M059J (cell line): ENCODE data around the gene DLK2. TPM values are rescaled to one million over a fixed set of nuclear protein-coding genes. Genes with fewer than 3 reads are reported as not detected.
"Not testable (repeated sequence)": the region's sequence is repeated elsewhere in the genome, so short reads cannot be mapped to it uniquely, and the experiment has no call there.

Source experiments
- DNase-seq: peaks from one replicate; pipeline ENCODE4 v3.0.0-alpha.2; 2012; ENCODE audit warnings: low read depth
- total RNA-seq: library from RNA; depleted of rRNA; stranded (reverse); fragments of >200 nt; shearing (Covaris generic); gene quantifications from 2 replicates; pipeline ENCODE4 v1.2.3, GENCODE V29; 2014; rRNA removed

The DLK2 gene
- 1.3 and 3.4 TPM in 2 replicates for total RNA-seq

- peak; percentile 38 for DNase-seq
Observed at GRCh38 chr6:43455531-43456428, at the start of gene DLK2. TSS of gene DLK2 (minus strand) at chr6:43455548. CDS start at chr6:43454825, 723 bp downstream.

GRCh38 chr6:43503443-43503842 lies 48.1 kb upstream of the DLK2 start:
- DNase-seq, result no peak

- no peak for DNase-seq
Observed at GRCh38 chr6:43502666-43503065, 47.3 kb upstream of the DLK2 start.

GRCh38 chr6:43500921-43501320 lies 45.6 kb upstream of the DLK2 start:
- no peak for DNase-seq

DNA sequence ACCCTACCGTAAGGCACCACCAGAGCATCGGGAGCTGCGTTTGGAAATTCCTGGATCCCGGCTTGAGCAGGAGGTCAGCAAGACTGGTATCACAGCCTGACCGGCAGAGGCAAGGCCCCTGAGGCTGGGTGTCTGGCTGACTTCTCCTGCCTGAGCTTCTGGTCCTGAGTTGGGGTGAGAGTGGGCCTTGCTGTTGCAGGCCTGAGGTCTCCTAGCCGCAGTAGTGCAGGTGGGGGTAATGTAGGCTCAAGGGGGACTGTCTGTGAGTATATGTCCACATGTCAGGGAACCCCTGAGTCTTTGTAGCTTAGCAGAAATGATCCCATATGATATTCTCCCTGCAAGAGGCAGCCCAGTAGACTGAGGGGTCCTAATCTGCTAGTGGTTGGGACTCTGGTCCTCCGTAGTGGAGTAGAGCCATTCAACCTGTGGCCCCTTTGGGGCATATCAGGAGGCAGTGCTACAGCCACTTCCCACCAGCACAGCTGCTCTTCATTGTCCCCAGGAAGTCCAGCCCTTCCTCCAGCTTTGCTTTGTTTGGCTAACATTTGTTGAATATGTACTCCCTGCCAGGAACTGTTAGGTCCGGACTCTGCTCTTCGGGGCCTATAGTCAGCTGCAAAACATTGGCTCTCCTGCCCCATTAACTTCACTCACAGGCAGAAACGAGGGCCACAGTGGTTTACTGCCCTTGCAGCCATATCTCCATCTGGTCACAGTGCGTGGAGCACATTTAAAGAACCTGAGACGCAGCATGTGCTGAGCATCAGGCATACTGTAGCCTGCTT lies 43.9 kb upstream of the DLK2 start:
- no peak for DNase-seq

DNA sequence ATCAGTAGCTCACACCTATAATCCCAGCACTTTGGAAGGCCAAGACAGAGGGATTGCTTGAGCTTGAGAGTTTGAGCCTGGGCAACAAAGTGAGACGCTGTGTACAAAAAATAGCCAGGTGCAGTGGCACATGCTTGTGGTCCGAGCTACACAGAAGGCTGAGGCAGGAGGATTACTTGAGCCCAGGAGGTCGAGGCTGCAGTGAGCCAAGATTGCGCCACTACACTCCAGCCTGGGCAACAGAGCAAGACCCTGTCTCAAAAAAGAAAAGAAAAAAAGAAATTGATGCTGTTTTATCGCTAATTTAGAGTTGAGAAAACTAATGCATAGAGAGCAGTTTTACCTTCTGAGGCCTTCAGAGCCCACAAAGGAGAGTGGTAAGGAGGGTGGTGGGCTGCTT lies 42.9 kb upstream of the DLK2 start:
- DNase-seq, result not testable (repeated sequence)

GRCh38 chr6:43497689-43498088 lies 42.3 kb upstream of the DLK2 start:
- DNase-seq, result no peak

DNA sequence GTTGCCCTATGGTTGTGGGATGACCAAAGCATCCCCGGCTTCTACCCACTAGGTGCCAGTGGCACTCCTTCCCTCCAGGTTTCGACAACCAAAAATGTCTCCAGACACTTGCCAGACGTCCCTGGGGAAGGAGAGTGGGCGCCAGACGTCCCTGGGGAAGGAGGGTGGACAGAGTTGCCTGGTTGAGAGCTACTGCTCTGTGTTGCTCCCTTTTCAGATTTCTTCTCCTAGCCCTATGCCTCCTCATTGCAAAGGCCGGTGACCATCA lies 41.7 kb upstream of the DLK2 start:
- no peak for DNase-seq

DNA sequence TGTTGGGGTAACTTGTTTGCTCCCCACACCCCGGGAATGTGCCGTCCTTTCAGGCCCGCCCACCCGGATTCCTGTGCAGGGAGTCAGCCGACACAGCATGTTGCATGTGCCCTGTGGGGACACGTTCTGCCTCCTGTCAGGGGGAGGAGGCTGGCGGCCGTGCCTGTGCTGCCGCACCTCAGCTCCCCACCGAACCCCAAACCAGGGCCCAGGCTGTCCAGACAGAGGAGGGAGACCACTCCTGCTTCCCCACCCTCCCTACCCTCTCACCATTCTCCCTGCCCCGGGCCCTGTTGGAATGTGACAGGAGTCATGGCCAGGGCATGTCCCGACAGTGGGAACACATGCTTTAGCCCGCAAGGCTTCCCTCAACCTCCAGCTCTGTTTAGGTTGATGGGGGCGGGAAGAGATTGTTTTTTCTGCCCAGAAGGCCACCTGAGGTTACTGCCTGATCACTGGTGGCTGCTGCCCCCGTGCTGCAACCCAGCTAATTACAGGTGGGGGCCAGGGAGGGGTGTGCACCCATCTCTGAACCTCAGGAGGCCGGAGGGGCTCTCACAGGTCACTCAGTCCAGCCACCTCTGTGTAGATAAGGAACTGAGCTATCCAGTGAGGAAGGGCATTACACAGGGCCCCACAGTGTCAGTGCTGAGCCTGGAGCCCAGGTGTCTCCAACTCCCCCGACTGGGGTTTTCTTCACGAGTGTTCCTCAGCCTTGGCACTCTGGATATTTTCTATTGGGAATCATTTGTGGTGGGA lies 41.2 kb upstream of the DLK2 start:
- peak; percentile 40 for DNase-seq

GRCh38 chr6:43495409-43495941 lies 40.1 kb upstream of the DLK2 start:
- peak; percentile 57 for DNase-seq

DNA sequence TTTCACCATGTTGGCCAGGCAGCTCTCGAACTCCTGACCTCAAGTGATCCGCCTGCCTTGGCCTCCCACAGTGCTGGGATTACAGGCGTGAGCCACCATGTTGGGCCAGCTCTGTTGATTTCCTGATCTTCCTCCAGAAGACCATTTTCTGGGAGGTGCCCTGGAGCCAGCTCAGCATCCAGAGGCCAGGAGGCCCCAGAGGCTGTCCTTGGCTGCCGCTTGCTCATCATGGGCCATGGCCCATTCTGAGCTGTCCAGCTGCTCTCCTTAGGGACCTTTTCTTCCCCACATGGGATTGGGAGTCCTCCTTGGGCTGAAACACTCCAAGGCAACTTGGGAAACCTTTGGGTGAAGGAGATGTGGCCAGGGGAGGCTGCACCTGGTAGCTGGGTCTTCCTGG lies 39.4 kb upstream of the DLK2 start:
- DNase-seq, result no peak

- no peak for DNase-seq
Observed at GRCh38 chr6:43494321-43494720, 39.0 kb upstream of the DLK2 start.

GRCh38 chr6:43493833-43494232 lies 38.5 kb upstream of the DLK2 start:
- DNase-seq, result no peak

- DNase-seq, result no peak
Observed at GRCh38 chr6:43493230-43493629, 37.9 kb upstream of the DLK2 start.

GRCh38 chr6:43492673-43493072 lies 37.3 kb upstream of the DLK2 start:
- no peak for DNase-seq

- peak; percentile 70 for DNase-seq
Observed at GRCh38 chr6:43491750-43492661, 36.7 kb upstream of the DLK2 start.

DNA sequence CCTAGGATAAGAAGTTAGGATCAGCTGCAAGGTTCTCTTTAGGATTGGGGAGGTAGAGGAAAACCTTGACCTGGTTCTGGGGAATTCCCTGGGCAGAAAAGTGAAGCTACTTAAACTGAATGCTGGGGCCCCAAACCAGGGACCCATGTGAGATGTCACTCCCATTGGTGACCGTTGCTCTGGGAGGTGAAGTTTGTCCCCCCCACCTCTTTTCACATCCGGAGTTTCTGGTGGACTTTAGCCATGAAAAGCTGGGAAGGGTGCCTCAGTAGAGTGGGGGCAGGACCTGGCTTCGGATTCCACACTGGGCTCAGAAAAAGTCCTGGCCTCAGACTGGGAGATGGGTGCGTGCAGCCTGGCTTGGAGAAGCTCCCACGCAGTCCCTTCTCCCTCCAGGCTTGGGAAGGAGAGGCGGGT lies 35.2 kb upstream of the DLK2 start:
- no peak for DNase-seq

DNA sequence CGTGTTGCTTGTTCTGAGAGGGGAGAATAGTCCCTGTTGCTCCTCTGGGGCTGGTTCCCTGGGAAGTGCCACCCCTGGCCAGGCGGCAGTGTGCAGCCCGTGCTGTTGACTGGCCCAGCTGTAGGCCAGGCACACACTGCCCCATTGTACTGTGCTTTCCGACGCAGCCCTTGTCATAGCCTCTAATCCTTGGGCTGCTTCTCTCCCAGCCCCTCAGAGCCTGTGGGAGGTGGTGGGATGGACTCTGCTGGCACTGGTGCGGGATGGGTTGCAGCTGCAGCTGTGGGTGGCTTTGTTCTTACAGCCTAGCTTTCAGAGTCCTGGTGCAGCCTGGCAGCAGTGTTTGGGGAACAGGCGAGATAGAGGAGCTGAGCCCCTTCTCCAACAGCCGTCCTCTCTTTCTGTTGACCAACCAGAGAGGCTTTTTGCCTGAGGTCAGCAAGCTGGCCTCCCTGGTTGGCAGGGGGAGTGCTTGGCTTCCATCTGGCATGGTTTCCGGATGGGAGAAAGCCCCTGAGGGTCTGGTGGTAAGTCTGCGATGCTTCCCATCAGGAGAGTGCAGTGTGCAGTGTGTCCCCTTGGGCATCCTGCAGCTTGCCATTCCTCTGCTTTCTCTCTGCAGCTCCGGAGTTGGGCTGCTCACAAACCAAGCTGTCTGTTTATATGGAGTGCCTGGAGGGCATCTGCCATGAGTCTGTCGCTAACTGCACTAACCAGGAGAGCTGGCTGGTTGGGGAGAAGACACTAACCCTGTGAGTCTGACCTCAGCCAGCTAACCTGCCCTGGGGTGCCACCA lies 34.1 kb upstream of the DLK2 start:
- no peak for DNase-seq

GRCh38 chr6:43488667-43489276 lies 33.4 kb upstream of the DLK2 start:
- DNase-seq, result peak; percentile 61
